CD4-positive, alpha-beta memory T cell (primary cell): Measurements from ENCODE around the gene UMAD1. TPM values are rescaled to one million over a fixed set of nuclear protein-coding genes. Genes with fewer than 3 reads are reported as not detected.
A peak's percentile ranks its signal among the peaks of the same experiment; 100 is the strongest.

Experiments used
- CTCF ChIA-PET: fragments of 350-600 bp; sonication (Branson Sonifier 250); formaldehyde crosslinking; loops from one replicate; lab custom pipeline; 2021; ENCODE audit warnings: inconsistent platforms; ENCODE audit not compliant: partially characterized antibody; lab: Charles Lee
- POLR2A ChIA-PET: fragments of 350-600 bp; sonication (Branson Sonifier 250); formaldehyde crosslinking; loops from one replicate; lab custom pipeline; 2021; ENCODE audit not compliant: partially characterized antibody; lab: Charles Lee
- DNase-seq, 5 donors: peaks; one replicate each; pipeline versions ENCODE4 v3.0.0 to v3.0.0-alpha.2; 2020 to 2022; ENCODE audit warnings: mixed read lengths in 1 of 5
- H3K27ac ChIP-seq: one replicate; pipeline ENCODE4 v1.7.0; 2013; ENCODE audit warnings: low read depth, low read length
- H3K27me3 ChIP-seq: 2 replicates; pipeline ENCODE4 v1.7.0; 2013; ENCODE audit warnings: mild to moderate bottlenecking, low read length, moderate library complexity; ENCODE audit not compliant: insufficient read depth
- H3K36me3 ChIP-seq: 2 replicates; pipeline ENCODE4 v1.7.0; 2013; ENCODE audit warnings: mild to moderate bottlenecking, low read length, moderate library complexity; ENCODE audit not compliant: insufficient read depth
- H3K4me1 ChIP-seq: 2 replicates; pipeline ENCODE4 v1.7.0; 2013; ENCODE audit warnings: mild to moderate bottlenecking, low read length, moderate library complexity; ENCODE audit not compliant: insufficient read depth
- H3K4me3 ChIP-seq, 2 donors: one replicate each; pipeline ENCODE4 v1.7.0; 2013; ENCODE audit warnings: low read length in 2 of 2, mild to moderate bottlenecking in 1 of 2
- H3K9me3 ChIP-seq, 2 donors: one replicate each; pipeline ENCODE4 v1.7.0; 2013; ENCODE audit warnings: low read length in 2 of 2, control low read depth in 1 of 2; ENCODE audit not compliant: control insufficient read depth in 1 of 2
- H3K27ac Mint-ChIP-seq, 7 donors: one replicate each; pipeline ENCODE4 v1.8.0; 2020 to 2021; ENCODE audit warnings: mixed read lengths in 7 of 7, mild to moderate bottlenecking in 6 of 7, inconsistent platforms in 3 of 7, moderate library complexity in 3 of 7
- H3K27me3 Mint-ChIP-seq, 2 donors: one replicate each; pipeline ENCODE4 v1.8.0; 2020 to 2021; ENCODE audit warnings: mixed read lengths in 2 of 2
- H3K36me3 Mint-ChIP-seq, 2 donors: one replicate each; pipeline ENCODE4 v1.8.0; 2020 to 2021; ENCODE audit warnings: mixed read lengths in 2 of 2, inconsistent platforms in 1 of 2, mild to moderate bottlenecking in 1 of 2
- H3K4me1 Mint-ChIP-seq, 4 donors: one replicate each; pipeline ENCODE4 v1.8.0; 2020 to 2021; ENCODE audit warnings: mixed read lengths in 4 of 4, mild to moderate bottlenecking in 1 of 4
- H3K4me3 Mint-ChIP-seq, 8 donors: one replicate each; pipeline ENCODE4 v1.8.0; 2020 to 2021; ENCODE audit warnings: mixed read lengths in 8 of 8, mild to moderate bottlenecking in 7 of 8, moderate library complexity in 6 of 8, inconsistent platforms in 3 of 8
- H3K9me3 Mint-ChIP-seq, 8 donors: one replicate each; pipeline ENCODE4 v1.8.0; 2020 to 2021; ENCODE audit warnings: mixed read lengths in 8 of 8, mild to moderate bottlenecking in 5 of 8, inconsistent platforms in 3 of 8, moderate library complexity in 1 of 8
- intact Hi-C: fragments of 100-400 bp; cut with micrococcal nuclease; formaldehyde crosslinking; loops from one replicate; pipeline ENCODE4 v1.15.1; 2023
- polyA plus RNA-seq, 2 donors: library from polyadenylated mRNA; unstranded; fragments of 300-500 nt; fragmentation: Illumina TruSeq; gene quantifications; one replicate each; pipeline ENCODE4 v1.2.3, GENCODE V29; 2021
- total RNA-seq, 2 experiments: library from RNA; stranded (reverse); gene quantifications; one replicate each; pipeline ENCODE4 v1.2.3, GENCODE V29; 2021

UMAD1 gene
- total and polyA plus RNA-seq, 4 experiments from 2014 or later, result 23.5 to 36.7 (median 27.6) TPM

DNA sequence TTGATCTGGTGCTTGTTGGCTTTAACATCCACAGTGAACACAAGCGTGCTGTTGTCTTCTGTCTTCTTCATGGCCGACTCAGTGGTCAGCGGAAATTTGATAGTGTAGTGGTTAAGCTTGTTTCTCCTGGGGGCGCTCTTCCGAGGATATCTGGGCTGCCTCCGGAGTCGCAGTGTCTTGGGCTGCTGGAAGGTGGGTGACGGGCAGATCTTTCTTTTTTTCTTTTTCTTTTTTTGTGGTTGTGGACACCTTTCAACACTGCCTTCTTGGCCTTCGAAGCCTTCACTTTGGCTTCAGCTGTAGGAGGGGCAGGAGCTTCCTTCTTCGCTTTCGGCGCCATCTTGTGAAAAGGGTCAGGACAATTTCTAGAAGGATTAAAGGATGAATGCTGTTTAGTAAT is 101.7 kb downstream of the UMAD1 start:
- ChIA-PET CTCF (no interaction called here), POLR2A (no interaction called here)
- no peak for DNase-seq
- H3K4me3 ChIP-seq, result no peak overlapping the region
- no peaks in the 10 kb centered on the region for H3K27me3 Mint-ChIP-seq
- no peak overlapping the region for H3K27ac Mint-ChIP-seq
- H3K9me3 ChIP-seq, result no peaks in the 10 kb centered on the region
- H3K4me3 Mint-ChIP-seq, result peak overlapping the region in 1 of 8 donors; percentile 20
- H3K27me3 ChIP-seq, result no peaks in the 10 kb centered on the region
- H3K4me1 ChIP-seq, result no peaks in the 10 kb centered on the region
- intact Hi-C loops, result no loop called here
- H3K9me3 Mint-ChIP-seq, result no peaks in the 10 kb centered on the region
- H3K27ac ChIP-seq, result no peak overlapping the region
- peaks cover 9 to 19% (median 13%) of the 10 kb centered on the region in 4 donors for H3K4me1 Mint-ChIP-seq
- H3K36me3 ChIP-seq, result no peaks in the 10 kb centered on the region
- H3K36me3 Mint-ChIP-seq, result peaks cover 2 to 5% of the 10 kb centered on the region in 2 donors

DNA sequence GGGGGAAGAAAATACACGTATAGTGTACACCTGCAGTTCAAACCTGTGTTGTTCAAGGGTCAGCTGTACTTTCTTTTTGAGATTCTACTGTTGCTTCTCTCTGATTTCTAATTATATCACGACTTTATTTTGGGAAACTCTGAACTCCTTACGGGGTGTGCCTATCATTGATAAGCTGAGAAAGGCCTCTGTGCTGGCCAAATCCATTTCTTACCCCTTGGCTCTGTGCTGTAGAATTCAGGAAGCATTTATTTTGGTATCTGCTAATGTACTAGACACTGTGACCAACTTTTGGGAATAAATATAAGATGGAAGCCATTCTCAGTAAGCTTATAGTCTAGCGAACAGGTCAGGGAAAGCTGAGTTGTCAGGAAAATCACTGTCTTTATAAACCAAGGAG is 104.7 kb downstream of the UMAD1 start:
- H3K27me3 ChIP-seq, result no peaks in the 10 kb centered on the region

DNA sequence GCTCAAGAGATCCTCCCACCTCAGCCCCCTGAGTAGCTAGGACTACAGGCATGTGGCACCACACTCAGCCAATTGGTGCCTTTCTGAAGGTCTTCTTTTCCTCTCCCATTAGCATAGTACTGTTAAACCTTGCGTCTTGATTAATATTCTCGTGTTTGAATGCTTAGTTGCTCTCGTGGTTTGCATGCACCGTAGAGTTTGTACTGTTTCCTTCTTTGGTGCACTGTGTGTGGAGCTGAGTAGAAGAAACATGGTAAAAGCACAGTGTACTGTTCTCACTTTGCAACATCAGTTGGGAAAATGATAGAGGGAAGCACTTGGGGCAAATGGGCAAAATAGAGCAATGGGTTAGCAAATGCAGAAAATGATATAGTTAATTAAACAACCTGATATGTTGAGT is 105.4 kb downstream of the UMAD1 start:
- peaks cover 2 to 7% (median 4%) of the 10 kb centered on the region in 4 donors for H3K4me1 Mint-ChIP-seq
- intact Hi-C loops, result no loop called here
- H3K9me3 Mint-ChIP-seq, result no peaks in the 10 kb centered on the region
- H3K4me3 Mint-ChIP-seq, result no peak overlapping the region
- H3K27me3 Mint-ChIP-seq, result no peaks in the 10 kb centered on the region
- Histone ChIP-seq H3K9me3 (no peaks in the 10 kb centered on the region), H3K36me3 (no peaks in the 10 kb centered on the region), H3K27ac (no peak overlapping the region), H3K27me3 (no peaks in the 10 kb centered on the region), H3K4me3 (no peak overlapping the region), H3K4me1 (no peaks in the 10 kb centered on the region)
- peaks cover 2 to 5% of the 10 kb centered on the region in 2 donors for H3K36me3 Mint-ChIP-seq
- ChIA-PET CTCF (interaction anchor here (0.6 kb wide), 1 partner anchor 1298 kb away, joined by 4 read pairs; the partner anchor contains the start of gene DAGLB), POLR2A (no interaction called here)
- no peak for DNase-seq
- H3K27ac Mint-ChIP-seq, result no peak overlapping the region

More for the DNA sequence above, 104.7 kb downstream of the UMAD1 start:
- Mint-ChIP-seq H3K36me3 (peaks cover 2 to 5% of the 10 kb centered on the region in 2 donors), H3K4me1 (peaks cover 0 to 8% (median 4%) of the 10 kb centered on the region in 4 donors), H3K27ac (no peak overlapping the region), H3K27me3 (no peaks in the 10 kb centered on the region), H3K4me3 (no peak overlapping the region), H3K9me3 (no peaks in the 10 kb centered on the region)
- Histone ChIP-seq H3K9me3 (no peaks in the 10 kb centered on the region), H3K4me1 (no peaks in the 10 kb centered on the region), H3K27ac (no peak overlapping the region), H3K4me3 (no peak overlapping the region), H3K36me3 (no peaks in the 10 kb centered on the region)
- ChIA-PET CTCF (interaction anchor here (0.9 kb wide), 1 partner anchor 13 kb away, joined by 3 read pairs; no protein-coding TSS in a partner anchor), POLR2A (no interaction called here)
- DNase-seq, result no peak
- intact Hi-C loops, result no loop called here

DNA sequence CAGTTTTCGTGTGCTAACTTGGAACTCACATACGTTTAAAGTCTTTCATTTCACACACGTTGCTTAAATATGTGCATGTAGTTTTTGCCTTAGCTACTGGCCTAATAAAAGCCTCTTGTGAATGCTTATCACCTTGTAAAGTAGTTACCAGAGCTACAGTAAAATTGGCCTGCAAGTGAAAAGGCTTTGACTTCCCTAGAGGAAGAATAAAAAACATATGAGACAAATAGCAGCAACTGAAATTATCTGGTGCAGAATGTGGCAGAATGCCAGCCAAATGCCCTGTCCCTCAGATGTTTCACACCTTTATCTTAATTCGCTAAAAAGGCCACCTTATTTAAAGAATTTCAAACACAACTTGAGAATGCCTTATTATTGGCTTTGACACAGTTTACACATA is 105.9 kb downstream of the UMAD1 start:
- H3K27me3 ChIP-seq, result no peaks in the 10 kb centered on the region
- H3K27me3 Mint-ChIP-seq, result no peaks in the 10 kb centered on the region
- CTCF ChIA-PET, result no interaction called here

DNA sequence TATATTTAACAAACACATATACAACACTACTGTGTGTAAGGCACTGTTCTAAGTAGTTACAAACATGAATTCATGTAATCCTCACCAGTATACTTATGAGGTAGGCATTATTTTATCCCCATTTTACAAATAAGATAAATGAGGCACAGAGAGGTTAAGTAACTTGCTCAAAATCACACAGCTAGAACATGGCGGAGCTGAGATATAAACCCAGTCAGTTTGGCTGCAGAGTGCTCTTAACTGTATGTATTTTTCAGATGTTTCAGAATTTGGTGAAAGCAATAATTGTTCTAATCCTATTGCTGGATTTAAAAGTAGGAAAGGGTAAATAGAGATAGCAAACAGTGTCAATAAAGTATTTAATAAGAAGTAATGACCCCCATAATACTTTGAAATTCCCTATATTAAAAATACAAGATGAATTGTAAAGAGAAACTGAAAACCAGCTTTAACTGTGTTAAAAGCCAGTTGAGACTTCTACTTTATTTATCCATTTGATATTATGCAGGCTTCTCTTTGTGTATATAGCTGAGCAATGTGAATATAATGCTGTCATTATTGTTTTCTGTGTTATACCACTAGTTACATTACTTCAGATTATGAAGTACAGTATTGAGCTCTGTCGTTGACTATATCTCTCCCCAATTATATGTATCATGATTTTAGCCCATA is 110.2 kb downstream of the UMAD1 start:
- Mint-ChIP-seq H3K4me3 (no peak overlapping the region), H3K27ac (no peak overlapping the region), H3K27me3 (no peaks in the 10 kb centered on the region), H3K9me3 (peaks cover 0 to 4% (median 0%) of the 10 kb centered on the region in 8 donors), H3K36me3 (peaks cover 0 to 5% of the 10 kb centered on the region in 2 donors), H3K4me1 (peaks cover 5 to 8% (median 5%) of the 10 kb centered on the region in 4 donors)
- Histone ChIP-seq H3K27ac (no peak overlapping the region), H3K9me3 (no peaks in the 10 kb centered on the region), H3K27me3 (no peaks in the 10 kb centered on the region), H3K4me3 (no peak overlapping the region), H3K4me1 (no peaks in the 10 kb centered on the region), H3K36me3 (no peaks in the 10 kb centered on the region)
- POLR2A ChIA-PET, result no interaction called here
- CTCF ChIA-PET, result interaction anchor here (1.2 kb wide), 1 partner anchor 10 kb away, joined by 3 read pairs; no protein-coding TSS in a partner anchor
- intact Hi-C loops, result no loop called here
- DNase-seq, result no peak

More for the DNA sequence above, 105.9 kb downstream of the UMAD1 start:
- Mint-ChIP-seq H3K4me3 (no peak overlapping the region), H3K9me3 (no peaks in the 10 kb centered on the region), H3K27ac (no peak overlapping the region), H3K36me3 (peaks cover 2 to 5% of the 10 kb centered on the region in 2 donors), H3K4me1 (peaks cover 2 to 9% (median 5%) of the 10 kb centered on the region in 4 donors)
- no peak for DNase-seq
- no peak overlapping the region for H3K4me3 ChIP-seq
- no peaks in the 10 kb centered on the region for H3K36me3 ChIP-seq
- H3K9me3 ChIP-seq, result no peaks in the 10 kb centered on the region
- intact Hi-C loops, result no loop called here
- POLR2A ChIA-PET, result no interaction called here
- H3K4me1 ChIP-seq, result no peaks in the 10 kb centered on the region
- H3K27ac ChIP-seq, result no peak overlapping the region

DNA sequence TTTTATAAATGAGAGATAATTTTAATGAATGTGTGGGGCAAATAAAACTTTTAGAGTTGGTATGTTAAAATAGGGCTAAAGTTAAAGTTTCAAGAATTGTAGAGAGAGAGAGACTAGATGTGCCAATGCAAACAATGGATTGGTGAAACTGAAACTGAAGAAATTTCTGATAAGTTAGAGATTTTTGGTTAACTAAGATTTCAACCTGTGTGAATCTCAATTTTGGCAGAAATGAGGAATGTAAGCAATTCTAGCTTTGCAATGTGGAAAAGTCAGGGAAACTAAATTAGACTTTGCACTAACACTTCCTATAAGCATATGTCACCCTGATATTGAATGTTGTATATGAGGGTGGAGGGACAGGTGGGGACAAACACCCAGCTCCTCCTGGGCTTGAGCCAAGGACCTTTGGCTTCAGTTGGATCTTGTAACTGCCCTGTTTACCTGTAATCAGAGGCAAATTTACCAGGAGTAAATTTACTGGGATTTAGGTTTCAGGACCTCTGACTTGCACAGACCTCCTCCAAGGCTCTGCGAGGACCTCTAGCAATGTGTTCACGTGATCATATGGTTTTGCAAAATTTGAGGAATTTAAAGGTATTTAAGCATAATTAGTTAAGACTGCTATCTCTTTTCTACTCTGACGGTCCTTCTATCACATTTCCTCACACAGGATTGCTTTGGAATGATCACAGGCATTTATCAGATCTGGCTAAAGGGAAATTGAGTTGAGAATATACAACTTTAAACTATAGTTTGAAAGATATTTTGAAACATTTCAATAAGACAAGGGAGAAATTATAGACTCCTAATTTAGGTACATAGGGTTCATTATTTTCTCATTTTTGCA is 110.9 kb downstream of the UMAD1 start:
- ChIA-PET POLR2A (no interaction called here), CTCF (interaction anchor here (1.2 kb wide), 1 partner anchor 9 kb away, joined by 3 read pairs; no protein-coding TSS in a partner anchor)
- intact Hi-C loops, result no loop called here
- no peak overlapping the region for H3K4me3 ChIP-seq
- H3K4me1 ChIP-seq, result no peaks in the 10 kb centered on the region
- H3K4me1 Mint-ChIP-seq, result peaks cover 0 to 5% (median 3%) of the 10 kb centered on the region in 4 donors
- H3K27me3 ChIP-seq, result no peaks in the 10 kb centered on the region
- H3K36me3 Mint-ChIP-seq, result peaks cover 0 to 5% of the 10 kb centered on the region in 2 donors
- H3K9me3 Mint-ChIP-seq, result peaks cover 0 to 4% (median 0%) of the 10 kb centered on the region in 8 donors
- H3K36me3 ChIP-seq, result no peaks in the 10 kb centered on the region
- H3K9me3 ChIP-seq, result no peaks in the 10 kb centered on the region
- no peak overlapping the region for H3K4me3 Mint-ChIP-seq
- H3K27ac ChIP-seq, result no peak overlapping the region
- H3K27ac Mint-ChIP-seq, result no peak overlapping the region
- no peak for DNase-seq
- H3K27me3 Mint-ChIP-seq, result no peaks in the 10 kb centered on the region

DNA sequence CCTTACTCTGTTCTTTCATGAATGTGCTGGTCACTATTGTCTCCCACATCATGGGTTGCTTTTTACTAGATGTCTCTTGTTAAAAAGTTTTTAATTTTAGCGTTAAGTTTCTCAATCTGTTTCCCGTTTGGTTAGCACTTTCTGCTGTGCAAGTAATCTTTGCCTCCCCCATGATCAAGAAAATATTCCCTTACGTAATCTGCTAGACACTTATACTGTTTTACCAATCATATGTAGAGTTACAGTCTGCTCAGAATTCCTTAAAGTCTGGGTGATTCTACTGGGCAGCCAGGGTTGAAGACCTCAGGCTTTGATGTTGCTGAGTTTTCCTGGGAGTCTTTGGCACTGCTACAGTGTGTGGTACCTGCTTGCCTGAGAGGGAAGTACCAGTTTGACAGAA is 116.0 kb downstream of the UMAD1 start:
- Mint-ChIP-seq H3K27ac (peak overlapping the region in 1 of 7 donors; percentile 53), H3K27me3 (no peaks in the 10 kb centered on the region), H3K36me3 (peaks cover 2 to 5% of the 10 kb centered on the region in 2 donors), H3K9me3 (peaks cover 0 to 4% (median 0%) of the 10 kb centered on the region in 8 donors), H3K4me3 (no peak overlapping the region), H3K4me1 (peaks cover 5 to 16% (median 12%) of the 10 kb centered on the region in 4 donors)
- CTCF ChIA-PET, result interaction anchor here (1.6 kb wide), 1 partner anchor 8 kb away, joined by 4 read pairs; no protein-coding TSS in a partner anchor
- H3K9me3 ChIP-seq, result no peaks in the 10 kb centered on the region
- no peaks in the 10 kb centered on the region for H3K36me3 ChIP-seq
- no peaks in the 10 kb centered on the region for H3K27me3 ChIP-seq
- no peak overlapping the region for H3K27ac ChIP-seq
- POLR2A ChIA-PET, result no interaction called here
- intact Hi-C loops, result no loop called here
- no peak overlapping the region for H3K4me3 ChIP-seq
- no peak for DNase-seq
- H3K4me1 ChIP-seq, result peaks cover 7% of the 10 kb centered on the region
